PFSK-1 (cell line): Measurements from ENCODE around the gene TTC28.

Source experiments
- POLR2AphosphoS5 ChIP-seq: IDR thresholded peaks from 2 replicates; pipeline ENCODE4 v1.6.1; 2012; ENCODE audit warnings: low read depth, mild to moderate bottlenecking, control low read depth, low read length, moderate library complexity
- SIN3A ChIP-seq: IDR thresholded peaks from 2 replicates; pipeline ENCODE4 v1.6.1; 2012; ENCODE audit warnings: mild to moderate bottlenecking, low read length, moderate library complexity, borderline replicate concordance; ENCODE audit not compliant: insufficient read depth
- TAF1 ChIP-seq: IDR thresholded peaks from 2 replicates; pipeline ENCODE4 v1.6.1; 2012; ENCODE audit warnings: low read length, control low read depth, borderline replicate concordance; ENCODE audit not compliant: insufficient read depth
- TF ChIP-seq, protein P1 (sequence below), 2 experiments: IDR thresholded peaks; 2 replicates each; pipeline versions ENCODE4 v1.6.1 to v1.8.0; 2011 to 2012; ENCODE audit warnings: low read depth in 2 of 2, low read length in 2 of 2, control low read depth in 1 of 2, inconsistent platforms in 1 of 2, mild to moderate bottlenecking in 1 of 2, moderate library complexity in 1 of 2; ENCODE audit not compliant: insufficient read depth in 1 of 2

- TF ChIP-seq POLR2AphosphoS5 (no peak), SIN3A (no peak), TAF1 (no peak)
- TF ChIP-seq, protein P1, sequence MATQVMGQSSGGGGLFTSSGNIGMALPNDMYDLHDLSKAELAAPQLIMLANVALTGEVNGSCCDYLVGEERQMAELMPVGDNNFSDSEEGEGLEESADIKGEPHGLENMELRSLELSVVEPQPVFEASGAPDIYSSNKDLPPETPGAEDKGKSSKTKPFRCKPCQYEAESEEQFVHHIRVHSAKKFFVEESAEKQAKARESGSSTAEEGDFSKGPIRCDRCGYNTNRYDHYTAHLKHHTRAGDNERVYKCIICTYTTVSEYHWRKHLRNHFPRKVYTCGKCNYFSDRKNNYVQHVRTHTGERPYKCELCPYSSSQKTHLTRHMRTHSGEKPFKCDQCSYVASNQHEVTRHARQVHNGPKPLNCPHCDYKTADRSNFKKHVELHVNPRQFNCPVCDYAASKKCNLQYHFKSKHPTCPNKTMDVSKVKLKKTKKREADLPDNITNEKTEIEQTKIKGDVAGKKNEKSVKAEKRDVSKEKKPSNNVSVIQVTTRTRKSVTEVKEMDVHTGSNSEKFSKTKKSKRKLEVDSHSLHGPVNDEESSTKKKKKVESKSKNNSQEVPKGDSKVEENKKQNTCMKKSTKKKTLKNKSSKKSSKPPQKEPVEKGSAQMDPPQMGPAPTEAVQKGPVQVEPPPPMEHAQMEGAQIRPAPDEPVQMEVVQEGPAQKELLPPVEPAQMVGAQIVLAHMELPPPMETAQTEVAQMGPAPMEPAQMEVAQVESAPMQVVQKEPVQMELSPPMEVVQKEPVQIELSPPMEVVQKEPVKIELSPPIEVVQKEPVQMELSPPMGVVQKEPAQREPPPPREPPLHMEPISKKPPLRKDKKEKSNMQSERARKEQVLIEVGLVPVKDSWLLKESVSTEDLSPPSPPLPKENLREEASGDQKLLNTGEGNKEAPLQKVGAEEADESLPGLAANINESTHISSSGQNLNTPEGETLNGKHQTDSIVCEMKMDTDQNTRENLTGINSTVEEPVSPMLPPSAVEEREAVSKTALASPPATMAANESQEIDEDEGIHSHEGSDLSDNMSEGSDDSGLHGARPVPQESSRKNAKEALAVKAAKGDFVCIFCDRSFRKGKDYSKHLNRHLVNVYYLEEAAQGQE (IDR thresholded peaks at IDR 0.05; ENCODE audit: insufficient read depth in 1 of 2, low read depth in 2 of 2, low read length in 2 of 2), result no peak
Observed at GRCh38 chr22:28477556-28477955, 202.1 kb downstream of the TTC28 start.
